Activated T-cell treated with anti-CD3 and anti-CD28 coated beads, Interleukin-2, amount 50 U/mL, for 48 hours (primary cell): ENCODE measurements around the gene MIPOL1.
"Not testable (repeated sequence)": the region's sequence is repeated elsewhere in the genome, so short reads cannot be mapped to it uniquely, and the experiment has no call there.

Source experiments
- DNase-seq, 2 experiments: peaks; one replicate each; pipeline ENCODE4 v3.0.0-alpha.2; 2020

Gene MIPOL1

DNA sequence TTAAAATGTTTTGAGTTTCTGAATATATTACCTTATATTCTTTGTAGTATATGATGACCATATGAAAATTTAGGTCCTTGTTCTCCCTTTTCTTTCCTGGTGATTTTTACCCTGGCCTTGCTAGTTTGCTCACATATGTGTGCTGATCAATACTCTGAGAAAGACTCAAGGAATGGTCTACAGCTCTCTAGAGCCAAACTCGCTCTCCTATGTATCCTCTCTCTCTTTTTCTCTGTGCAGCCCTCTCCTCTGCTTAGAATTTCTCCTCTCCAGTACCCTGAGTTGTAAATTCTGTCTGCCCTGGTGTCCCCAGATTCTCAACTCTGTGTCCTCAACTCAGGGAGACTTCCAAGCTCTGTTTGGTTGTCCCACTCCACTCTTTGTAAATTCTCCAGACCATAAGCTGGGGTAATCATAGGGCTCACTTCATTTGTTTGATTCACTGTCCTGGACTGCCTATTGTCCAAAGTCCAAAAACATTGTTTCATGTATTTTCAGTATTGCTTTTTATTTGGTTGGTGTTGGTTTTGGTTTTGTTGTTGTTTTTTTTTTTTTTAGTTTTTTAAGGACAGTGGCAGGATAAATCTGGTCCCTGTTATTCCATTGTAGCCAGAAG is 356.3 kb downstream of the MIPOL1 start:
- no peak for DNase-seq

DNA sequence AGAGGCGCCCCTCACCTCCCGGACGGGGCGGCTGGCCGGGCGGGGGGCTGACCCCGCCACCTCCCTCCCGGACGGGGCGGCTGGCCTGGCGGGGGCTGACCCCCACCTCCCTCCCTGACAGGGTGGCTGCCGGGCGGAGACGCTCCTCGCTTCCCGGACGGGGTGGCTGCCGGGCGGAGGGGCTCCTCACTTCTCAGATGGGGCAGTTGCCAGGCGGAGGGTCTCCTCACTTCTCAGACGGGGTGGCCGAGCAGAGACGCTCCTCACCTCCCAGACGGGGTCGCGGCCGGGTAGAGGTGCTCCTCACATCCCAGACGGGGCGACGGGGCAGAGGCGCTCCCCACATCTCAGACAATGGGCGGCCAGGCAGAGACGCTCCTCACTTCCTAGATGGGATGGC is 357.9 kb downstream of the MIPOL1 start:
- DNase-seq: not testable (repeated sequence)

DNA sequence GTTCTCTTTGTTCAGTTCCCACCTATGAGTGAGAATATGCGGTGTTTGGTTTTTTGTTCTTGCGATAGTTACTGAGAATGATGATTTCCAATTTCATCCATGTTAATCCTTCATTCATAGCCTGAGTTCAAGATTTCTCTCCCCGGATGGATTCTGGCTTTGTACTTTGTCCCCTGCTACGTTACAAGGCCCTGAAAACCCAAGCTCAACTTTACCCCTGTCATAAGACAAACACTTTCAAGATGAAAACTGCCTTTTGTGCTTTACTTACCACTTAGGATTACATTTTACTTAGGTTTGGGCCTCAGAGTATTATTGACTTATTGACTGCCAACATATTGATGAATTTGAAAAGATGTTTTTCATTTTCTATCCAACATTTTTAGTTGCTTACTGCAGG is 361.0 kb downstream of the MIPOL1 start:
- DNase-seq: no peak

DNA sequence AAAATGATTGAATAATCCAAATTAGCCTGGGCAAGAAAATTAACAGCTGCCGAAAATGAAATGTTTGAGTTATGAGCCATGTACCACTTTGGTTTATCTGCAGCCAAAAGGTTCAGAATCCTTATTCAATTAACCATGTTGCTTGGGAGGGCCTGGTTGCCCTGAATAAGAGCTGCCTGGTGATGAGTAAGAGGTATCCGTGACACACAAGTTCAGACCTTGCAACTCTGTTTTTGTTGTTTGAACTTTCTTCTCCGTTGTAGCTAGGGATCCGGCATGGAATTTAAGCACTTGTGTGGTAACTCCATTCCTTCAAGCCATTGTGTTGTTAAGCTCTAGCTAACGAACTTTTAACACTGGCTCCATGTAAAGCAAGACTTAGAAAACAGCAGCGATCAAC is 361.6 kb downstream of the MIPOL1 start:
- DNase-seq: no peak

DNA sequence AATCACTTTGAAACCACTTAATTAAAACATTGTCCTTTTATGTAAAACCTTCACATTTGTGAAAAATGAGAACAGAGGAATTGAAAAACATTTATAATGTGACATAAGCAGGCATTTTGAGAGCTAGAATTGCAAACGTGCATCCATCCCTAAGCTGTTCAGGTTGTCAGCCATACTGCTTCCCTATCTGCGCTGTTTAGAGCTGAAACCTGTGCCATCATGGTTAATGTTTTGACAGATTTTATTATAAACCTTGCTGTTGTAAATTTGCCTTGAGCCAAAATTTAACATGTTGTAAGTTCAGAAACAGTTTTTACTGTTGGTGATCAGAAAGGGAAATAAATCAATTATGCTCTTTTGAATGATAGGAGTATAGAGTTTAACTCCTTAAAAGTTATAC is 365.5 kb downstream of the MIPOL1 start:
- no peak for DNase-seq

DNA sequence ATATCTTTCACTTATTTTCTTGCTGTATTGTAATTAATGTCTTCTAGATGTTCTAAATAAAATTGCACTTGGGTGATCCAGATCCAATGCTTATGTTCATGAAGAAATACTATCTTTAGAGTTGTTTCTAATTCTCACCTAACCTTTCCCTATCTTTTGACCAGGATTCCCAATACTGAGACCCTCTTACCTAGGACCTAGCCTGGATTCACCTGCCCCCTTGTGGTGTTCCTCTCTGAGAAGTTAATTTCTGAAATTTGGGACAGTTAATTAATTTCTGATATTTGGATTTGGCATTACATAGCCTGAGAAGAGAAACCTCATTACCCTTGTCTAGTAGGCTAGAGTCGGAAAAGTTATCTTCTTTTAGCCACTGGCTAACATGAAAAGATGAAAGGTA is 367.8 kb downstream of the MIPOL1 start:
- no peak for DNase-seq

DNA sequence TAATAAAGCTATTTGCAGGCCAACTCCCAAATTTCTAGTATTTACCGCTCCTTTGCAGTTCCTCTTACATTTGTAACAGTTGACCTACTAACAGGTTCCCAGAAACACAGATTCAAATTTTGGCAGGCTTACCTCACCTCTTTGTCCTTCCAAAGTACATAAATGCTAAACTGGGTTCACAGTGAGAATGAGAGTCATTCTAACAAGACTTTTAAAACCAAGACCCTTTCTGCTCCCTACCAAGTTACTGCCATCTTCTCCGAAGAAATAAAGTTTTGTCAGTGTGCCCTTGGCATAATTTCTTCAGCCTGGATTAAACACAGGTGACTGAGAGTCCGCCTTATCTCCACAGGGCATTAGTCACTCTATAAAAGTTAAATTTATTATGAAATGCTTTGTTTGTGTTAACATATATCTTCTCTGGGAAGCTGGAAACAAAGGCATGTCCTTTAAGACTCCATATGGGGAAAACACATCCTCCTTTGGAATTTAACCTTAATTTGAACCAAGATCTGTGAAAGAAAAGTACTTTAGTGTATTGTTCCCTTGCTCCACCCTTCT is 369.2 kb downstream of the MIPOL1 start:
- DNase-seq: no peak

DNA sequence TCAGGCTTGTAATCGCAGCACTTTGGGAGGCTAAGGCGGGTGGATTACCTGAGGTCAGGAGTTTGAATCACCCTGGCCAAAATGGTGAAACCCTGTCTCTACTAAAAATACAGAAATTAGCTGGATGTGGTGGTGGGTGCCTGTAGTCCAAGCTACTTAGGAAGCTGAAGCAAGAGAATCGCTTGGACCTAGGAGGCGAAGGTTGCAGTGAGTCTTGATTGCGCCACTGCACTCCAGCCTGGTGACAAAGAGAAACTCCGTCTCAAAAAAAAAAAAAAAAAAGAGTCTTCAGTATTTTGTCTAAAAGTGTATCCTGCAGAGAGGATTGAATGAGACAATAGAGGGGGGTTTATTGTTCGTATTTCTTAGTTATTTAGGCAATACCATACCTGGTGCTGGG is 372.0 kb downstream of the MIPOL1 start:
- no peak for DNase-seq

DNA sequence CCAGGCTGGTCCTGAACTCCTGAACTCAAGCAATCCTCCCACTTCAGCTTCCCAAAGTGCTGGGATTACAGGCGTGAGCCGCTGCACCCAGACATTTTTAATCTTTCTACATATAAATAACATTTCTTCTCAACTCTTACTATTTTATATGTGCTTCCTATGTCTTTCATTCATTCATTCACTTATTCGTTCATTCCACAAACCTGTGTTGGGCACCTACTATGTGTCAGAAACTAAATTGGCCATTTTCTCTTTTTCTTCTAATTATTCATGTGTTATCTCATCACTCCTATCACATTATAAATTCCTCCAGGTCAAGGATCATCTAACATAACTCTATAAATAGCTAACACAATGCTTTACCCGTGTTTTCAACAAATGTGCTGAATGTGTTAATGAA is 373.7 kb downstream of the MIPOL1 start:
- no peak for DNase-seq

DNA sequence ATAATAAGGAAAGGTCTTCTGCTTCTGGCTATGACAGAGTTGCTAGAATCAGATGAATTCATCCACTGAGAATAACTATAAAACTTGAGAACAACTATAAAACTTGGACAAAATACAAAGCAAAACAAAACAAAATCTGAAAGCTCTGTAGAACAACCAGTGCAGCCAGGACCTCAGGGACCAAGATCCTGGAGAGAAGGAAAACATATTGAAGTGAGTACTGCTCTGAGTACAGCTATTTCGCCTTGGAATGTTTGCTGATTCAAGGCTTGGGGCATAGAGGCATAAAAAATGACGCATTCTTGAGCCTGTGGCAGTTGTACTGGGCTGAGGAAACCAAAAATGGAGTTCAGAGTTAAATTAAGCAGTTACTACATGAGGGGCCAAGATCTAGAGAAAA is 375.6 kb downstream of the MIPOL1 start:
- no peak for DNase-seq

DNA sequence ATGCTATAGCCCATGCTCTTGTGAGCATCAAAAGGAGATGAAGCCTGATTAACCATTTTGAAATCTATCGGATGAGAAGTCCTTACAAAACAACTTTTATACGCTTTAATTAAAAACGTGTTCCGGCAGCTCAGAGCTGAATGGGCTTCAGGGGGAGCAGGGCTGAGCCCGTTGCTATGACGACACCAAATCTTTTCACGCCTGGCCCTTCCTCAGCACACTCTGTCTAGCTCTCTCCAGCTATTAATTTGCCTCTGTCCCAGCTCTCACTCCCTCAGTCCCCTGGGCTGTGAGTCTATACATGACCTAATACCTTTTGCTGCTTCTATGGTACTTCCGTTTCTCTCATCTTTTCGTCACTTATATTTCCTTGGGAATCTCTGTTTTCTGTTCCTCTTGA is 381.5 kb downstream of the MIPOL1 start:
- DNase-seq: no peak

DNA sequence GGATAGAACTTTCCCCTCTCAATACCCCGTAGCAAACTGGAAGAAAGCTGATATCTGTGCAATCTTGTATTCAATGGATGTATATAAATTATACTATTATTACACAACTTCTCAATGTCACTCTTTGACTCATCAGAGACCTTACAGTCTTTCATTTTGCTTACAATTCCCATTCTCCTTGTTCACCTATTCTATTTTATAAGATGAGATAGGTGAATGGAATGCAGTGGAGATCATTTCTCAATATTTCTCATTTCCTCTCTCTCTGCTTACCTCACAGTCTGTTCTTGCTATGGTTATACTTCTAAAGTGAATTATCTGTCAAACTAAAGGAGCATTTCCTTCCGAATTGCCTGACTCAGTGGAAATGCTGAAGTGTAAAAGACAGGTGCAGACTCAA is 382.4 kb downstream of the MIPOL1 start:
- DNase-seq: no peak

DNA sequence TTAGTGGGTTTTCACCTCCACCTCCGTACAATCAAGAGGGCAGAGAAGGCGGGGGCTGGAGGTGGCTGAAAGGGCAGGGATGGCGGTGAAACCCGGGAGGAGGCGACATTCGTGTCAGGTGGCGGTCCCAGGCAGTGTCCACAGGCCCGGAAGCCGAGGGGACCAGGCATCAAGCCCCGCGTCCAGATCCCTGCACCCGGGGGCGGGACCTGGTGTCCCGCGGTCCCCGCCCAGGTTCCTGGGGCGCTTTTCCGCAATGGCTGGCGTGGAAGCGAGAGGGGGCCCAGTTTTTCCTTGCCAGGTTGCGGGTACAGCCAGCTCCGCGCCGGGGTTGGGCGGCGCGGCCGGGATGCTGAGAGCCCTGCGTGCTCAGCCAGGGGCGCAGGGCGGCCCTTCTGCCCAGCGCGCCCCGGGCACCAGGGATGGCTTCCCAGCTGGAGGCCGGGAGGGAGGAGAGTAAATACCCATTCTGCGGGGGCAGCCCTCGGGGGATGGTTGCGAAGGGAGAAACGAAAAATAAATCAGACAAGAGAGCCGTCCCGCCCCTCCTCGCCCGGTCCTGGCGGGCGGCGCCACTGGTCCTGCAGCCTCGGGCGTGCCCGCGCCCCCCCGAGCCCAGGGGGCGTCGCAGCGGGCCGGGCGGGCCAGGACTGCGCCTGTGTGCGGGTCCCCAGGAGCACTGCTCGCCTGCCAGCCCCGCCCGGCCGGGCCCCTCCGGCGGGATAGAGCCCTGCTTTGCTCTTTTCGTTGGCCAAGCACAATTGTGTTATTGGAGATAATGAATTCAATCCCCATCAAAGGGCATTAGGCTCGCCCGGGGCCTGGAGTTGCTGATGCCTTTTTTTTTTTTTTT is 385.8 kb downstream of the MIPOL1 start:
- DNase-seq: no peak

DNA sequence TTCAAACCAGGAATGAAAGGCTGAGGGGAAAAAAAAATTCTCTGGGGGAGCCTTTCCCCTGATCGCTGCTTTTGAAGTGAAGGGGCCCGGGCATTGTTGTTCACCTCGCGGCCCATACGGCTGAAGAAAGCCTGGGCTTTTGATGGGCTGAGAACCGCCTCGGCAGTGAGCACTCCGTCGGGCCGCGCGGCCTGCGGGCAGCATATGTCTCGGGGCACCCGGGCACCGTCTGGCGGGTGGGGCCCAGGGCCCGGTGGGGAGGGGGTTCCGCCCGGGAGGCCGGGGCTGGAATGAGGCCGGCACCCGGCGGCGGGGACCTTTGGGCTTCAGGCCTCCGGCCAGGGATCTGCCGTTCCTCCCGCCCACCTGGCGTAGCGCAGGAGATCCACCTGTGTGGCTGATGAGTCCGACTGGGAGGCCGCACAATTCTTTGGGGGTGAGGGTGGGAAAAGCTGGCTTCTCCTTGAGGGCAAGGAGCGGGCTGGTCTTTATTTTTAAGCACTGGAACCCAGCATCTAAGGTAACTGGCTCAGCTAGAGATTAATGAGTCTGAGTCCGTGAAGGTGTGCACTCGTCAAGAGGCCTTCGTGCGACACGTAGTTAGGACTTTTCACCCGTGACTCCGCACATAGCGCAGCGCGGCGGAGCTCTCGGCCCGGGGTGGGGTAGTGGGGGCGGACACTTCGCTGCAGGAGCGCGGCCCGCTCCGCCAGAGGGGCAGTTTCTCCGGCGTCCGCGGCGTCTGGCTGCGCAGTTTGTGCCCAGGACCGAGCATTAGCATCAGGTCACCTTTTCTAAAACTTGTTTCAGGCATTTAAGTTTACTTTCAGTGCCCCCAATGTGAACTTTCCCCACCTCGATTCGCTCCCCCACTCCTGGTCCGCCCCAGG is 386.7 kb downstream of the MIPOL1 start:
- no peak for DNase-seq

DNA sequence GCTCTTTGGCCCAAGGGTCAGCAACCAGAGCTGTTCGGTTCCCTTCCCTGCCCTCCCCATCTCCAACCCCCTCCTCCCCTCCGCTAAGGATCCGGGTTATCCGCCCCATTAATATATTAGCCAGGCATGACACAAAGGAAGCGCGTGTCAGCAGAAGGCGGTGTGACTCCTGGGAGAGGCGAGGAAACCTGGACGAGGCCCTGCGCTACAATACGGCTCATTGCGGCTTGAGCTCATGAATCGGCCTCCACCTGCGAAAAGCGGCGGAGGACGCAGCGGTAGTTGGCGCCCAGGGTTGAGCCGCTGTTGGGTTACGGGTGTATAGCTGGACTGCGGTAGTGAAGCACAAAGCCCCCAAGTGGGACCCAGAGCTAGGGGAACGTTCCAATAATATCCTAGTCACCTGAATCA is 387.4 kb downstream of the MIPOL1 start:
- DNase-seq: no peak

DNA sequence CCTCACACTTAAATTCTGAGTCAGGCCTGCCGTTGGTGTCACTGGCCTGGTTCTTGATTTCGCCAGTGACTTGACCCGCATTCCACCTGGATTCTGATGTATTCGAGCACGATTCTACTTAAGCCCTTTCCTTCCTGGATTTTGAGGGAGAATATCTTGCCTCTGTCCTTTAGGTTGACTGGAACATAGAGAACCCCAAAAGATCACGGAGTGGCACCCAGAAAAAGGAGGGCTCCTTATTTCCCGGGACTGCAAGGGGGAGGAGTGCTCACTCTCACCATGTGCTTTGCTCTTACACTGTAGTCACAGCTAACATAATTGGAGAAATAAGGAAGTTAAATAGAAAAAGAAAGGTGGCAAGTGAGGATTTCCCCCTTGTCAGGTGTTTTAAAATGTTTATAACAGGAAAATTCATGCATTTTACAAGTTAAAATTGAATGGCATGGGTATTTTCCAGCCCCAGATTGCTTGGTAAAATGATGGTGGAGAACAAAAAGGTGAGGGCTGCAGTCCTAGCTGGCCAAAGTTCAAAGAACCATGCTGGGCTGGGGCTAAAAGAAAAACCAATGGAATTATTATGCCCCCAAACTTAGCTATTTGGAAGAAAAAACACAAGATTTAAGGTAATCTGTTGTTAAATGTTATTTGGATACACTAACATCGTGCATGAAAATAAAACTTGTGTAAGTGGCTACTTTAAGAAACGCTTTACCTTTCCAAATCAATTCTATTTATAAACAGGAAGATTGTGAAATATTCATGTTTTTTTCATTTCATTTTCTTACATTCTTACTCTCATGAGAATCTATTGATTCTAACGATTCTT is 388.4 kb downstream of the MIPOL1 start:
- DNase-seq: no peak

DNA sequence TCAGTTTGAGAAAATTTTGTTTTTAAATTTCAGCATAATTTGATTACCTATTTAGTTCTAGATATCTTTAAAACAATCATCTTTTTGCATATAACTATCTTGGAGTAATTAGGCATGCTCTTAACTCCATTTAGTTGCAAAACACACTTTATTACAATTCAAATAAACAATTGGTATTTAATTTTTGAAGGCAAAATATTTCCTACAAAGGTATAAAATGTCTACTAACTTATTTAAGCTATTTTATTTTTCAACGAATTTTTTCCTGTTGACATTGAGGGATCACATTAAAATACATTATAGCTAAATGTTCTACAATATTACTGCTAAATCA is 389.0 kb downstream of the MIPOL1 start:
- DNase-seq: no peak

DNA sequence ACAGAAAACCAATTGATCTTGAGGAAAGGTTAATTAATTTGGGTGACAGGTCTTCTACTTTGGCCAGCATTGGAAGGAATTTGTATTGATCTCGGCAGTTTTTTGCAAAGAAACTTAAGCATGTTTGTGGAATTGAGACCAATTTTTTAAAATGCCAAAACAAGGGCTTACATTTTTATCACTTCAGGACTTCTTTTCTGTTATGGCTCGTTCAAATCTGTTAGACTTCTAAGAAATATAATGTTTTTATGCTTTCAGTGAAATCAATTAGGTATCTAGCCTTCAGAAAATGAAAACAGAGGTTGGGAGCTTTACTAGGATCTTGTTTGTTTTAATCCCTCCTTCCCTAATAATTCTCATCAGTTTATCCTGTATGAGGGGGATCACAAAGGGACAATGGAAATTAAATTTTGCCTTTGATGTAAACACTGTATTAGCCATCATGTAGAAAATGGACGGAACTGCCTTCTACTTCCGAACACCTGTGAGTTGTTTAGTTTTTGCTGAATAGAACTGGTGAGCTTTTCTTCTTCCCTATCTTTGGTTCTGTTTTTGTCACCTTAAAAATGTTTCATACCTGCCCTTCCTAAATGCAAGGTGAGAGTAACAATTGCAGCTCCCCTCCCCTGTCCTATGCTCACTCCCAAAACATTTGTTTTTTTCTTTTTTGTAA is 389.5 kb downstream of the MIPOL1 start:
- DNase-seq: no peak

DNA sequence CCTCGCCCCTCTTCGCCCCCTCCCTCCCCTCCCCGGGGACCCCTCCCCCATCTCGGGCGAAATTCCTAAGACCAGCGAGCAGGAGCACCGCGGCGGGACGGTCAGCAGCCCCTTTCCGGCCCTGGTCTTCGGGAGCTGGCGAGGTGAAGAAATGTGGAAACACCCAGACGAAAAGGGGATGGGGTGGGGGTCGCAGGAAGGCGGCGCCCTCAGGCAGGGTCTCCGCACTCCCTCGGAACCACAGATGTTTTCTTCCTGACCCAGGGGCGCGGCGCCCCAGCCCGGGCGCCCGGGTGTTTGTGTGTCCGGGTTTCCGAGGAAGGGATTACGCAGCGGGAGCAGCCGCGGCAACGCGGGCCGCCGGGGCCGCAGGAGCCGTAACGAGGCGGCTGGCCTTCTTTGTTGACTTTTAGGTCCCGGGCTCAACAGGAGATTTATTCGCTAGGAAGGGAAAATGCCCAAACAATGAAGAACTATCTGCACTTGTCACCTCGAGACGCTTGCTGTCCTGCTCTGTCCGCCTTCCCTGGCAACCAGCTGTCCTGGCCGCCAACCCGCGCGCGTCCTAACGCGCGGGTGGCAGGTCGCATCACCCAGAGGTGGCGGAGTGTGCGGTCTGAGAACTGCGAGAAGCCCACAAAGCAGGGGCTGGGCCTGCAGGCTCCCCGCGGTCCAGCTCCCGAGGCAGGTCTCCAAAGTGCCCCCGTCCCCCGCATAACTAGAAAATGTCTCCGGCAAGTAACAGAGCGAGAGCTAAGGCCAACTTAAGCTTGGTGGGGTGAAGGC is 390.3 kb downstream of the MIPOL1 start:
- DNase-seq: no peak

DNA sequence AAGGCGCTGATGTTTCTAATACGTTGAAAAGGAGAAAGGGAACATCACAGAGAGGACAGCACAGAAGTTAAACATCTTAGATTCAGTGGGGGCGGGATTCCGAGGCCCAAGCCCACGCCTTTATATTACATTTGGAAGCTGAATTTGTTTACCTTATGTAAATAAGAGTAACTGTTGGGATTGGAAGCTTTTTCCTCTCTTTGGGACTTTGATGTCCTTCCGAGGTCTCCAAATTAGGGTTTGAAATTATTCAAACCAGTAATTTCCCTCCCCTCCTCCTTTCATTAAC is 390.9 kb downstream of the MIPOL1 start:
- no peak for DNase-seq

DNA sequence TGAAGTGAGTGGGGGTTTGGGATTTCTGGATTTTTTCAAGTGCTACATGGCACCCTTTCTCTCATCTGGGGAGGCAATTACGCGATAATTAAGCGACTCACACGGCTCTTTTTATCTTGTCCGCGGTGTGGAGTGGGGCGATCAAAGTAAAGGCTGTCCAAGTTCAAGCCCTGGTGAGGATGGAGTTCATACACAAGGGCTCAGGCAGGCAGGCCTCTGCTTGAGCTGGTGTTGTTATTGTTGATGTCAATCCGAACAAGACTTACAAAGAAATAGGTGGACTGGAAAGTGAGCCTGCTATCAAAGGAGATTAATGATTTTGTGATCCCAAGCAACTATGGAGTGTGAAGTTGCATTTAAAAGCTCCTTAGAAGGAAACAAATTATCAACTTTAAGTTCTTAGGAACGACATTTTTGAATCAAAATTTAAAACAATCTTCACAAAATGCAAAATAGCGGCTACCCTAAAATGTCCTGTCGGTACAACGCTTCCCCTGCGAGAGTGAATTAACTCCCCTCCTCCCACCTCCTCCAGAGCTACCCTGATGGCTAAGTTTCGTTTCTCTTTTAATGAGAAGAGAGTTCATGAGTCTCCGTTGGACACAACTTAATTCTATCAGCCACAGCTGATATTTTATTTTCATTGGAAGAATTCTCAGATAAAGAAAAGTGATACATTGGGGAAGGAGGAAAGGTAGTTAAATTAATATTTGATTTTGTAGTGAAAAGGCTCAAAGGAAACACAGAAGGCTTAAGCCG is 391.4 kb downstream of the MIPOL1 start:
- no peak for DNase-seq
